ENCODE measurements around the gene MARCHF3.

The MARCHF3 gene

DNA sequence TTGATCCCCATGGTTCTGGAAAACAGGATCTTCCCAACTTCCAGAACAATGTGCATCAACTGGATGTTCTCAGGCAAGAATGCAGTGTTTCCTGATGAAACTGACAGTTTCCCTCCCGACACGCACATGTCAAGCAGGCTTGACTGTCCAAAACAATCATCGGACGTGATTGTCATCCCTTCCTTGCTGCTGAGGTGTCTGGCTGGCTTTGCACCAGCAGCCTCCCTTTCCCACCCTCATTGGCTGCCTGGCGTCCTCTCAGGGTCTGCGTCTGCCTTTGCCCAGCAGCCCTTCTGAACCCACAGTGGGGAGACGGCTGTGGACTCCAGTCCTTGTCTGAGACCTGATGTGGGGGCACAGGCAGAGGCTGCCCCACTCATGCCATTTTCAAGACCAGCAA, 110.8 kb downstream of the MARCHF3 start:
- Histone ChIP-seq H3K36me3 (ENCODE audit: insufficient read depth) (no peaks in the 10 kb centered on the region), H3K4me1 (ENCODE audit: low read depth, poor library complexity, severe bottlenecking) (no peaks in the 10 kb centered on the region), H3K4me3 (IDR thresholded peaks at IDR 0.05; ENCODE audit: insufficient read depth, low read depth, low read length) (no peak overlapping the region), H3K4me2 (no peak overlapping the region), H3K27ac (no peak overlapping the region), H2AFZ (ENCODE audit: low read depth) (no peak overlapping the region), H3K79me2 (ENCODE audit: insufficient read depth, low read depth) (no peaks in the 10 kb centered on the region), H3K27me3 (ENCODE audit: insufficient read depth, low read depth) (no peaks in the 10 kb centered on the region), H4K20me1 (ENCODE audit: insufficient read depth) (no peaks in the 10 kb centered on the region), H3K9ac (no peak overlapping the region)
- TF ChIP-seq, protein P1, sequence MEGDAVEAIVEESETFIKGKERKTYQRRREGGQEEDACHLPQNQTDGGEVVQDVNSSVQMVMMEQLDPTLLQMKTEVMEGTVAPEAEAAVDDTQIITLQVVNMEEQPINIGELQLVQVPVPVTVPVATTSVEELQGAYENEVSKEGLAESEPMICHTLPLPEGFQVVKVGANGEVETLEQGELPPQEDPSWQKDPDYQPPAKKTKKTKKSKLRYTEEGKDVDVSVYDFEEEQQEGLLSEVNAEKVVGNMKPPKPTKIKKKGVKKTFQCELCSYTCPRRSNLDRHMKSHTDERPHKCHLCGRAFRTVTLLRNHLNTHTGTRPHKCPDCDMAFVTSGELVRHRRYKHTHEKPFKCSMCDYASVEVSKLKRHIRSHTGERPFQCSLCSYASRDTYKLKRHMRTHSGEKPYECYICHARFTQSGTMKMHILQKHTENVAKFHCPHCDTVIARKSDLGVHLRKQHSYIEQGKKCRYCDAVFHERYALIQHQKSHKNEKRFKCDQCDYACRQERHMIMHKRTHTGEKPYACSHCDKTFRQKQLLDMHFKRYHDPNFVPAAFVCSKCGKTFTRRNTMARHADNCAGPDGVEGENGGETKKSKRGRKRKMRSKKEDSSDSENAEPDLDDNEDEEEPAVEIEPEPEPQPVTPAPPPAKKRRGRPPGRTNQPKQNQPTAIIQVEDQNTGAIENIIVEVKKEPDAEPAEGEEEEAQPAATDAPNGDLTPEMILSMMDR (conservative IDR thresholded peaks at IDR 0.05; ENCODE audit: low read depth, low read length) = no peak

GRCh38 chr5:126918615-126918957, 111.8 kb downstream of the MARCHF3 start:
- no peak overlapping the region for H3K27ac ChIP-seq
- TF ChIP-seq, protein P1 (conservative IDR thresholded peaks at IDR 0.05; ENCODE audit: low read depth, low read length) = no peak

DNA sequence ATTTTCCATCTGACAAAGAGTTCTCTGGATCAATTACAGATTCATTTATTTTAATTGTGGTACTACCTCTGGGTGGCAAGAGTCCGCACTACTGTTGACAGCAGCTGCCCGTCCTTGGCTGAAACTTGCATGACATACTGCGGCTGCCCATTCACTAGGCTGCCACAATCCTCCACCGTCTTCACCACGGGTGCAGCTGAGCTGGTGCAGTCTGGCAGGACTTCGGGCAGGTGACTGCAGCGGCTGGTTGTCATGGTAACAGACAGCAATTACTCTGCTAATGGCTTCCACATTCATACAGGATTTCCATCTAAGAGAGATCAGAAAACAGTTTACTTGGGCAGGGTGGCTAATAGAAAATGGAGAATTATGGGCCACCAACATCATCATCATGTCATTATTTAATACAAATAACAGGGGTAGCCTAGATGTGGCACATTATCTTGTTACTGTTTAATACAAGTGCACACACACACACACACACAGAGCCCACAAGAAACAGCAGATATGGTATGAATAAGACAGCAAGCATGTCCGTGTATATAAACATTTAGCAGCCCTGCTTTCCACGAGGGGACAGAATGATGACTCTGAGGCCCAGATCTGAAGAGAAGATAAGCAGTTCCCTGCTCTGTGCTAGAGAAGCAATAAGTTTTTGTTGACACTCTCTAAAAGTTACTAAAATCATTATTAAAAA, 112.3 kb downstream of the MARCHF3 start:
- H3K4me2 ChIP-seq = no peak overlapping the region
- TF ChIP-seq, protein P1 (conservative IDR thresholded peaks at IDR 0.05; ENCODE audit: low read depth, low read length) = no peak
- no peaks in the 10 kb centered on the region for H3K79me2 ChIP-seq (ENCODE audit: insufficient read depth, low read depth)
- no peaks in the 10 kb centered on the region for H3K27me3 ChIP-seq (ENCODE audit: insufficient read depth, low read depth)
- no peaks in the 10 kb centered on the region for H3K4me1 ChIP-seq (ENCODE audit: low read depth, poor library complexity, severe bottlenecking)
- H2AFZ ChIP-seq (ENCODE audit: low read depth) = no peak overlapping the region
- H3K27ac ChIP-seq = no peak overlapping the region
- H3K36me3 ChIP-seq (ENCODE audit: insufficient read depth) = no peaks in the 10 kb centered on the region
- no peak overlapping the region for H3K9ac ChIP-seq
- no peak overlapping the region for H3K4me3 ChIP-seq (IDR thresholded peaks at IDR 0.05; ENCODE audit: insufficient read depth, low read depth, low read length)
- no peaks in the 10 kb centered on the region for H4K20me1 ChIP-seq (ENCODE audit: insufficient read depth)

More at GRCh38 chr5:126918615-126918957, 111.8 kb downstream of the MARCHF3 start:
- Histone ChIP-seq H2AFZ (ENCODE audit: low read depth) (no peak overlapping the region), H3K27me3 (ENCODE audit: insufficient read depth, low read depth) (no peaks in the 10 kb centered on the region), H3K4me1 (ENCODE audit: low read depth, poor library complexity, severe bottlenecking) (no peaks in the 10 kb centered on the region), H3K79me2 (ENCODE audit: insufficient read depth, low read depth) (no peaks in the 10 kb centered on the region), H3K36me3 (ENCODE audit: insufficient read depth) (no peaks in the 10 kb centered on the region), H4K20me1 (ENCODE audit: insufficient read depth) (no peaks in the 10 kb centered on the region), H3K9ac (no peak overlapping the region), H3K4me2 (no peak overlapping the region), H3K4me3 (IDR thresholded peaks at IDR 0.05; ENCODE audit: insufficient read depth, low read depth, low read length) (no peak overlapping the region)

DNA sequence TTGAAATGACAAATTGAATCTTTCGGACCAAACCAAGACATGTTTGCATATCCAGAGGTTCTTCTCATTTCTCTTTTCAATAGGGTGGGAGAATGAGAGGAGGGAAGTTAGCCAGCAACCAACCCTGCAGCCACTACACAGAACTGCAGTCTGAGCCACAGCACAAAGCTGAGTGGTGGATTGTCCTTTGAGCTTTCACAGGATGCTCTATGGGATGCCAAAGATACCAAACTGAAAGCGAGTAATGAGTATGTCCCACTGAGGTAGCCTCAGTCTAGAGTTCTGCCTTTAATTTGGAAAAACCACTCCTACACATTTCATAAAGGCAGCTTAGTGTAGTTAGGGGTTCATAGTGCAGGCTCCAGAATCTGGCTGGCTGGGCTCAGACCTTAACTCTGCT, 114.9 kb downstream of the MARCHF3 start:
- no peaks in the 10 kb centered on the region for H3K79me2 ChIP-seq (ENCODE audit: insufficient read depth, low read depth)
- H3K27ac ChIP-seq = no peak overlapping the region
- TF ChIP-seq, protein P1 (conservative IDR thresholded peaks at IDR 0.05; ENCODE audit: low read depth, low read length) = no peak
- no peak overlapping the region for H3K4me3 ChIP-seq (IDR thresholded peaks at IDR 0.05; ENCODE audit: insufficient read depth, low read depth, low read length)
- no peaks in the 10 kb centered on the region for H3K27me3 ChIP-seq (ENCODE audit: insufficient read depth, low read depth)
- no peaks in the 10 kb centered on the region for H4K20me1 ChIP-seq (ENCODE audit: insufficient read depth)
- no peak overlapping the region for H3K9ac ChIP-seq
- H3K4me1 ChIP-seq (ENCODE audit: low read depth, poor library complexity, severe bottlenecking) = peaks cover 8% of the 10 kb centered on the region
- H2AFZ ChIP-seq (ENCODE audit: low read depth) = no peak overlapping the region
- no peaks in the 10 kb centered on the region for H3K36me3 ChIP-seq (ENCODE audit: insufficient read depth)
- no peak overlapping the region for H3K4me2 ChIP-seq
